Measurements from ENCODE around the gene LILRA6. TPM values are rescaled to one million over a fixed set of nuclear protein-coding genes. Genes with fewer than 3 reads are reported as not detected.
"Not testable (repeated sequence)": the region's sequence is repeated elsewhere in the genome, so short reads cannot be mapped to it uniquely, and the experiment has no call there.

LILRA6 gene
- total RNA-seq, 1 donor from 2014 or later, result 0.95 TPM

- peak; percentile 77 for DNase-seq (ENCODE audit: low spot score)
These were observed 34.4 kb downstream of the LILRA6 start for GRCh38 chr19:54207983-54208783.

- DNase-seq (ENCODE audit: low spot score), result no peak
These were observed 35.0 kb downstream of the LILRA6 start for GRCh38 chr19:54207676-54207982.

GRCh38 chr19:54207193-54207592 is 35.4 kb downstream of the LILRA6 start:
- DNase-seq (ENCODE audit: low spot score), result not testable (repeated sequence)

- no peak for DNase-seq (ENCODE audit: low spot score)
These were observed 35.8 kb downstream of the LILRA6 start for GRCh38 chr19:54206831-54207177.

- no peak for DNase-seq (ENCODE audit: low spot score)
These were observed 36.4 kb downstream of the LILRA6 start for GRCh38 chr19:54206030-54206830.

GRCh38 chr19:54204767-54205468 is 37.7 kb downstream of the LILRA6 start:
- no peak for DNase-seq (ENCODE audit: low spot score)

- DNase-seq (ENCODE audit: low spot score), result peak; percentile 53
These were observed 39.4 kb downstream of the LILRA6 start for GRCh38 chr19:54203151-54203611.

GRCh38 chr19:54201980-54202379 is 40.6 kb downstream of the LILRA6 start:
- no peak for DNase-seq (ENCODE audit: low spot score)

GRCh38 chr19:54201172-54201701 is 41.4 kb downstream of the LILRA6 start:
- DNase-seq (ENCODE audit: low spot score), result no peak

- no peak for DNase-seq (ENCODE audit: low spot score)
These were observed 43.2 kb downstream of the LILRA6 start for GRCh38 chr19:54199401-54199800.

GRCh38 chr19:54197121-54197520 is 45.5 kb downstream of the LILRA6 start:
- DNase-seq (ENCODE audit: low spot score), result no peak

GRCh38 chr19:54196536-54196935 is 46.1 kb downstream of the LILRA6 start:
- DNase-seq (ENCODE audit: low spot score), result no peak

- not testable (repeated sequence) for DNase-seq (ENCODE audit: low spot score)
These were observed 48.1 kb downstream of the LILRA6 start for GRCh38 chr19:54194463-54194862.

GRCh38 chr19:54193011-54193410 is 49.6 kb downstream of the LILRA6 start:
- no peak for DNase-seq (ENCODE audit: low spot score)

GRCh38 chr19:54191811-54192453 is 50.7 kb downstream of the LILRA6 start:
- DNase-seq (ENCODE audit: low spot score), result no peak

- DNase-seq (ENCODE audit: low spot score), result peak; percentile 88
These were observed 51.4 kb downstream of the LILRA6 start, which contains the start of gene TSEN34 for GRCh38 chr19:54191011-54191810. TSS of gene TSEN34 (plus strand) at chr19:54191308. CDS start at chr19:54191365, 57 bp downstream.

GRCh38 chr19:54190503-54191010 is 52.0 kb downstream of the LILRA6 start:
- DNase-seq (ENCODE audit: low spot score), result peak; percentile 99

GRCh38 chr19:54189735-54190502 is 52.7 kb downstream of the LILRA6 start:
- peak; percentile 100 for DNase-seq (ENCODE audit: low spot score)

- no peak for DNase-seq (ENCODE audit: low spot score)
These were observed 53.4 kb downstream of the LILRA6 start, which contains the start of gene MBOAT7 for GRCh38 chr19:54189145-54189734. TSS of gene MBOAT7 (minus strand) at chr19:54189580. CDS start at chr19:54188508, 1,072 bp downstream.
